Stimulated activated naive CD8-positive, alpha-beta T cell treated with anti-CD3 and anti-CD28 coated beads, Interleukin-15, Interleukin-2, amounts not matched to agents 100 U/mL and 50 U/mL, for 24 hours (primary cell): ENCODE results near the gene GRM7.

ENCODE experiments used
- ATAC-seq: fragments of 150-1000 bp; cut with Tn5 transposase; one replicate; pipeline ENCODE4 v1.10.0; 2021
- DNase-seq: peaks from one replicate; pipeline ENCODE4 v3.0.0; 2021

The GRM7 gene

GRCh38 chr3:6971933-6972332 lies 111.0 kb downstream of the GRM7 start:
- no peak for ATAC-seq

GRCh38 chr3:6985848-6986247 lies 124.9 kb downstream of the GRM7 start:
- no peak for ATAC-seq
- no peak for DNase-seq

More at GRCh38 chr3:6971933-6972332, 111.0 kb downstream of the GRM7 start:
- no peak for DNase-seq

GRCh38 chr3:6989608-6990291 lies 128.8 kb downstream of the GRM7 start:
- ATAC-seq, result no peak

GRCh38 chr3:6994081-6994668 lies 133.3 kb downstream of the GRM7 start:
- ATAC-seq (no peak), DNase-seq (no peak)

More at GRCh38 chr3:6989608-6990291, 128.8 kb downstream of the GRM7 start:
- no peak for DNase-seq

- DNase-seq, result no peak
- ATAC-seq, result no peak
These were observed 139.6 kb downstream of the GRM7 start for GRCh38 chr3:7000501-7000900.

- no peak for ATAC-seq
These were observed 140.5 kb downstream of the GRM7 start for GRCh38 chr3:7001370-7001769.

GRCh38 chr3:7015683-7016440 lies 154.9 kb downstream of the GRM7 start:
- ATAC-seq (no peak), DNase-seq (no peak)

More at GRCh38 chr3:7001370-7001769, 140.5 kb downstream of the GRM7 start:
- no peak for DNase-seq

- ATAC-seq (no peak), DNase-seq (no peak)
These were observed 164.8 kb downstream of the GRM7 start for GRCh38 chr3:7025581-7026300.

GRCh38 chr3:7029562-7029961 lies 168.6 kb downstream of the GRM7 start:
- ATAC-seq, result no peak
- no peak for DNase-seq

- no peak for ATAC-seq
- no peak for DNase-seq
These were observed 177.5 kb downstream of the GRM7 start for GRCh38 chr3:7038394-7038793.

- no peak for DNase-seq
- ATAC-seq, result no peak
These were observed 201.8 kb downstream of the GRM7 start for GRCh38 chr3:7062714-7063113.

- no peak for ATAC-seq
- DNase-seq, result no peak
These were observed 209.5 kb downstream of the GRM7 start for GRCh38 chr3:7070461-7070860.

GRCh38 chr3:7074217-7074616 lies 213.3 kb downstream of the GRM7 start:
- ATAC-seq (no peak), DNase-seq (no peak)

- ATAC-seq, result no peak
- DNase-seq, result no peak
These were observed 214.2 kb downstream of the GRM7 start for GRCh38 chr3:7075117-7075516.

GRCh38 chr3:7075901-7076300 lies 215.0 kb downstream of the GRM7 start:
- DNase-seq (no peak), ATAC-seq (no peak)

- no peak for DNase-seq
- no peak for ATAC-seq
These were observed 221.3 kb downstream of the GRM7 start for GRCh38 chr3:7082244-7082643.

GRCh38 chr3:7086417-7086816 lies 225.5 kb downstream of the GRM7 start:
- ATAC-seq, result no peak

GRCh38 chr3:7095116-7095515 lies 234.2 kb downstream of the GRM7 start:
- no peak for DNase-seq
- ATAC-seq, result no peak

More at GRCh38 chr3:7086417-7086816, 225.5 kb downstream of the GRM7 start:
- no peak for DNase-seq

GRCh38 chr3:7100136-7100535 lies 239.2 kb downstream of the GRM7 start:
- no peak for DNase-seq
- ATAC-seq, result no peak

- no peak for ATAC-seq
- DNase-seq, result no peak
These were observed 245.7 kb downstream of the GRM7 start for GRCh38 chr3:7106635-7107034.

GRCh38 chr3:7112523-7113056 lies 251.7 kb downstream of the GRM7 start:
- ATAC-seq (no peak), DNase-seq (no peak)

- DNase-seq, result no peak
- no peak for ATAC-seq
These were observed 283.9 kb downstream of the GRM7 start for GRCh38 chr3:7144697-7145308.
